Stimulated activated CD8-positive, alpha-beta memory T cell treated with anti-CD3 and anti-CD28 coated beads, Interleukin-15, amount 100 ng/mL, for 48 hours (primary cell): ENCODE data around the gene SKAP2.
"Not testable (repeated sequence)": the region's sequence is repeated elsewhere in the genome, so short reads cannot be mapped to it uniquely, and the experiment has no call there.

Experiments
- DNase-seq, 2 donors: peaks; one replicate each; pipeline ENCODE4 v3.0.0-alpha.2; 2020; ENCODE audit warnings: low read depth in 2 of 2

Gene SKAP2

DNA sequence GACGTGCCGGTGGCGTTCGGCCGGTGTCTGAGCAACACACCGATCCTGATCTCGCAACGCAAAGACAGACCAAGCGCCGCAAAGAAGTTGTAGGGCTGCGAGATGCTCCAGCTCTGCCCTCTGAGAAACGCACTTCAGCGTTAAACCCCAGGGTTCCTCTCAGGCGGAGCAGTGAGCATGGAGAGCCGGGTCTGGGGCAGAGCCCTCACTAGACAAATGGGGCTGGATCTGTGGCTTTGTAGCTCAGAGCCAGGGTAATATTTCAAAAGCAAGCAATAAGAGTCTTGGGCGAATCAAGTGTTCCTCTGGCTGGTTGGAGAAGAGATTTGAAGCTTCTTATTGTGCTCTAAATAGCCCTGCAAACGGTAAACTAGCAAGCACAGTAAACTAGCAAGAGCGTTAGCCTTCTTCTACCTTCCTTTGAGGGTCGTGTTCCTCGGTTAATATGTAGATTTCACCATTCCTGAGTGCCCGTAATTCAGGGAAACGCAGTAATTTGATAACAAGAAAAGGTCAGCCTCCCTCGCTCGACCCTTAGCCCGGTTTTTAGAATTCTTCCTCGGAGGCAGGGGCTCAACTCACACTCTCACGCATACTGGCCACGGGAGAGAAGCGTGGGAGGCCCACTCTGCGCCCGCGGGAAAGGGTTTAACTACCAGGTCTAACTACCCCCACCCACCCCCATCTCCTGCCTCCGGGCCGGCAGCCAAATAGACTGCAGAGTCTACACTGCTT is 6.7 kb downstream of the SKAP2 start:
- DNase-seq = no peak

DNA sequence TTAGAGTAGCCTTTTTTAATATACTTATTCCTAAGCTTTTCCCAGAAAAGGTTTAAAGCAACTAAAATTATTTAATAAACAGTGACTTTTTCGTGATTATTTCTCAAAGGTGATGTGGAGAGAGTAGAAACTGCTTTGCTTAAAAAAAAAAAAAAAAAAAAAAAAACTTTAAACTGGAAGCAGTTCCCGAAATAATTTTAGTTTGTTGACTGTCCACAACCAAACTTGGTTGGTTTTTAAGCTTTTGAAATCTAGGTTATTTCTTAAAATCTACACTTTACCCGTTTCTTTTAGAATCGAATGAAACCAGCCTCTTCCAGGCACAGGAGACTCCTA is 7.3 kb downstream of the SKAP2 start:
- DNase-seq = no peak

DNA sequence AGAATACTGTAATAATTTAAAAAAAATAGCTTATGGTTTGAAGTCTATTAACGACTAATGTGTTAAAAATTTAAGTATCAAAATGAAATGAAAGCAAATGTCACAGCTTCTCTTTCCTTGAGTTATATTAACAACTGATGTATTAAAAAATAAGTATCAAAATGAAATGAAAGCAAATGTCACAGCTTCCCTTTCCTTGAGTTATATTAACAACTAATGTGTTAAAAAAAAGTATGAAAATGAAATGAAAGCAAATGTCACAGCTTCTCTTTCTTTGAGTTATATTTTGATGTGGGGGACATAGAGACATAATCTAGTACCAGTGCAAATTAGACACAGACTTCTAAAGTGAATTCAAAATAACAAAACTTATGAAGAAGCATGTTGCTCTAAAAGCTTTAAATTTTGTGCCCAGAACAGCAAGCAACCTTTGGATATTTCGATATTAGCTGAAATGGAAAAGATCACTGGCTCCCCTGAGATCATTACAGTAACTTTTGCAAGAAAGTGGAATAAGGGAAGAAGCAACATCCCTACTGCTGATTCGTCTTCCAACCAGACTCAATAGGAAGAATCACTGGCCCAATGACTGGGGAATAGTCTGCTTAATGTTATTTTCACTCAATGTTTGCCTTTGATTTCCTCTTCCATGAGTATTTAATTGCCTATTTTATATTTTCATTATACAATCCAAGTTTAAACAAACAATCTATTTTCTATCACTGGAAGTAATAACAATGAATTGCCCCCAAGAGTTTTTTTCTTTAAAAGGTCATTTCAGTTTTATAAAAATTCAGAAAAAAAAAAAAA is 8.0 kb downstream of the SKAP2 start:
- DNase-seq = no peak

DNA sequence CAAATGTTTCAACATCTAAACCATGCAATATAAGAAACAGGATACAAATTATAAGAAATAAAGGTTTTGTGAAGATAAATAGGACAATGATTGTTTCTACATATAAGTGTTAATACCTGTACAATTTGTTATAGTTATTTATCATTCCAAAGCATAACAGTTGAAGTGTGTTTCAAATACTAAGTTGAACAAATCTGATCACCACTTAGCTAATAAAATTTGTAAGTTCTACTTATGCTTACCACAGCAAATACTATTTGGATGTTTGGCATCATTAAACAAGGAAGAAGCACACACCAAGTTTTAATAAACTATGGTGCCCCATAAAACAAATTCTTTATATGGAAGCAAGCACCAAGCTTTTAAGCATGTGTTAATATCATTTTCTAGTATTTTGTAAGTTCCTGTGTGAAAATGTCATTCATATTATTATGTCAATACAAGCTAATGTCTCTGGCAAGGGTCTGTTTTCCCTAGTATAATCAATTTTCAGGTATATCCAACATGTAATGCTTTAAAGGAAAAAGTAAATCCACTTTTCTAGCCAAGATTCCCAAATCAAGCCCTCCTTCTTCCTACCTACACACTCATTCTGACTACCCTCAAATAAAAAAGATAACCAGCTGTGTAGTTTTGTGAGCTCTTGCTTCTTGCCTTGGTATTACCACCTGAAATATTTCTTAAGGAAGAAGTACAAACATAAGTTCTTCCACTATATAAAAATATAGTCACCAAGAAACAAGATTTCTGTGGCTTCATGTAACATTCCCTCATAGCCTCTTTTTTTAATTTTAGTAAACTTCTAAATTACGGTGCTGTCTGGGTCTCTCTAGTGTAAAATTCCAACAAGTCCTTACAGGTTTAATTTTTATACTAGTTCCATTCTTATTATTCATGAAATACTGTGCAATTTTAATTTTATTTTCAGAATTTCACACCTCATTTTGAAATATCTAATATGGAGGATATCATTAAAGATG is 9.2 kb downstream of the SKAP2 start:
- DNase-seq = no peak

DNA sequence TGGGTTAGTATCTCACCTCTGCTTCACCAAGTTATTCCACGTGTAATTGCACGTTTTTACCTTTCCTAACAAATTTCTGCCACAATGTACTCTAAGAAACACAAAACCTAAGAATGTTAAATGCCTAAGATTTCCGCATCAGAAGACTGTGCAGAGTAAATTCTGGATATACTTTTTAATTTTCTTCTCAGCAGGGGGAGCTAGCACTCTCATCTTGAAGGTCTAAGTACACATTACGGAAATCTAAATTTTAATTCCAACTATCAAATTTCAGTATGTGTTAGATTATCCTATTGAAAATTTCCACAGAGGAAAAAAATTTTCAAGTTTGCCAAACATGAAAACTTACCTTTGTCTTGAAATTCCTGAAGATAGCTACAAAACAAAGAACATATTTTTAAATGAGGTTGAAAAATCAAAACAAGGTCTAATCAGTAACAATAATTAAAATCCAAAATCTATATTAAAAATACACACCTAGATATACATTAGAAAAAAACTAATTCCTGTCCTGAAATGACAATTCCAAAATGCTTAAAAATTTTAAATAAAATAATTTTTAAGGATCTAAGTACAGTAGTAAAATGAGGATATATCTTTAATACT is 10.5 kb downstream of the SKAP2 start:
- no peak for DNase-seq

DNA sequence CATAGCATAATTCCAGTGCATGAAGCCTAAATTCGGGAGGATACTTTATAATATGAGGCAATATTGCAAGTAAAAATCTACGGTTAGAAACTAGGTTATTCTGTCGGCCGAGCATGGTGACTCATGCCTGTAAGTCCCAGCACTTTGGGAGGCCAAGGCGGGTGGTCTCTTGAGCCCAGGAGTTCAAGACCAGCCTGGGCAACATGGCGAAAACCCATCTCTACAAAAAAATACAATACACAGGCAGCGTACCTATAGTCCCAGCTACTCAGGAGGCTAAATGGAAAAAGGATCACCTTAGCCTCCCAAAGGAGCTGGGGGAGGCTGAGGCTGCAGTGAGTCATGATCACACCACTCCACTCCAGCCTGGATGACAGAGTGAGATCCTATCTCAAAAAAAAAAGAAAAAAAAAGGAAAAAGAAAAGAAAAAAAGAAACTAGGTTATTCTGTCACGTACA is 14.2 kb downstream of the SKAP2 start:
- DNase-seq = no peak

DNA sequence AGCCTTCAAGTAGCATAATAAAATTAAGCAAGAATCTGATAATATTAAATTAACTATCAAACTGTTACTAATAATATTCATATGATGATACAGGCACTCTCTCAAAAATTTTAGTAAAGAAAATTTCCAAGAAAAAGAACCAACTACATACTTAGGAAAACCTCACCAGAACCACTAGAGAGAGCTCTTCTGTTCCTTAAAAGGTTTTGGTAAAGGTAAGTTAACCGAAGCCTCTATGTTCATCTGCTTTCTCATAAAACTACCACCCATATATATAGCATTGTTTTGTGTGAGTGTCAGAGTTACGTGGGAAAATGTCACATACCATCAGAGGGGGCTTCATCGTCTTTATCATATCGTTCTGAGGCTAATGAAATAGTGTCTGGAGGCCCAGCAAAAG is 20.7 kb downstream of the SKAP2 start:
- no peak for DNase-seq

DNA sequence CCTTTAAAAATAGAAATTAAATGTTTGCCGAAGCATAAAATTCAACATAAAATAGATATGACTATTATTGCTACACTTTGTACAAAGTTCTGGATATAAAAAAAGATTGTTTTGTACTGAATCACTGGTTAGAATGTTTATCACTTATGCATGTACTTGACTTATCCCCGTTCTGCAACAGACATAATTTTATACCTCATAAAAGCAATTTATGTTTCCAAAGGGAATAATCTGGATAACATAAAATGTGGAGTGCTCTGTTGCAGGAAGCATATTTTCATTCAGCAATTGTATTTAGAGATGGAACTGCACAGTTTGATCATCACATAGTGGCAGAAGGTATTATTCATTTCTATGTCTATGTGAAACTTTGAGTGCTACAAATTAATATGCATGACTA is 21.5 kb downstream of the SKAP2 start:
- no peak for DNase-seq

DNA sequence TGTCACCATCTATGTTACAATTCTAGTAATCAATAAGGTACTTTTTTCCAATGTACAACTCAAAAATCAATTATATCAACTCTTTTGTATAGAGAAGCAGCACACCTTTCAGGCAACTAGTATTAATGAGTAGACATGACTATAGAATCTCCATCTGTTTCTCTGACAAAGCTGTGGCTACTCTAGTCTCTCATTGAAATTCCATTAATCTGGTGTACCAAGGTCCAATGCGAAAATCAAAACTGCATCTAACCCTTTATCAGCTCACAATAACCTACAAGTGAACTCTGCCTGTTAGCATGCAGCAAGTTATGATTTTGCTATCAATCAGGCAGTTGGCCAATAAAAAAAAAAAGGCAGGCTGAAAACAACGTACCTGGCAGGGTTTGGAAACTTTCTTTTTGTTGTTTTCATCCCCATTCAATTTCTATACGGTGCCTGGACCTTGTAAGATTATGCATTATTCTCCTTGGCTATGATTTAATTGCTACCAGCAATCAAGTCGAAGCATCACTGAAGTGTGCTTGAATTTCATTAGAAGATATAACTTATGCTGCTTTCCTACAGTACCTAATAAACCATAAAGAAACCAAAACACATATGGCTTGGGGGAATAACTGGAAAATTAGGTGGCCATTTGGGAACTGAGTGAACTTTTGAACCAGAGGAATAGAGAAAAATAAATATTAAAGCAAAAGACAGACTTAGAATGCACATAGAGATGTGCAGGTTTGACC is 23.2 kb downstream of the SKAP2 start:
- no peak for DNase-seq

DNA sequence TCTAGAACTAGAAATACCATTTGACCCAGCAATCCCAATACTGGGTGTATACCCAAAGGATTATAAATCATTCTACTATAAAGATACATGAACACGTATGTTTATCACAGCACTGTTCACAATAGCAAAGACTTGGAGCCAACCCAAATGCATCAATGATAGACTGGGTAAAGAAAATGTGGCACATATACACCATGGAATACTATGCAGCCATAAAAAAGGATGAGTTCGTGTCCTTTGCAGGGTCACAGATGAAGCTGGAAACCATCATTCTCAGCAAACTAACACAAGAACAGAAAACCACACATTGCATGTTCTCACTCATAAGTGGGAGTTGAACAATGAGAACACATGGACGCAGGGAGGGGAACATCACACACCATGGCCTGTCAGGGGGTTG is 27.6 kb downstream of the SKAP2 start:
- DNase-seq = not testable (repeated sequence)

DNA sequence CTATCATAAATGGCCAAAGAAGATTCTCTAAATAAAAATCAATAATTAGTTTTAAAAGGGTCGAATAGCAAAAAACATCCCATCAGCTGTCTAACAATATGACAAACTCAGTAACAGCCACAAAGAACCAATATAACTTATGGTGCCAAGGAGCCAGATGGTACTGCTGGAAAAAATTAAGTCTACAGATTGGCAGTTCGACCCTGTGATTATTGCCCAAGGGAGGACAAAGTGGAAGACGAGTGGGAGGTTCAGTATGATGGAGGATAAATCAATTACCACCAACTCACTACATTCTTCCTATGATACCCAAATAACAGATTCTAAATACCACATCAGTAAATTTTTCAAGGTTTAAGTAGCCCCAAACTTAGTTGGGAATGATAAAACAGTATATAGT is 49.0 kb downstream of the SKAP2 start:
- DNase-seq = no peak

DNA sequence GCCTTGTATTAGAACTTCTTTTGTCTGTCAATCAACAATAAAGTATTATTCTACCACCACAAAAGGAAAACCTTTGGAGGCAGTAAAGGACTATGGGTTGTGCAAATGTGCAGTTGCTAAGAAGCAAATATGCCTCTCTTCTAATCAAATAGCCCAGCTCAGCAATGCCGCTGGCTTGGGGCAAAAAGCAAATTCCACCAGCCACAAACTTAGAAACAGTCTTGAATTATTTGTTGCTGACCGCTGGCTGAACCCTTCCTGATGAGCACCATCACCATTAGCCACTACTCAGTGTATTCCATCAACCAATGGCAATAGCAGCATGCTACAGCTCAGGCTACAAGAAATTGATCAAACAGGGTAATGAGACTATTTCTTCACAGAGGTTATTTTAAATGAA is 51.0 kb downstream of the SKAP2 start:
- no peak for DNase-seq

DNA sequence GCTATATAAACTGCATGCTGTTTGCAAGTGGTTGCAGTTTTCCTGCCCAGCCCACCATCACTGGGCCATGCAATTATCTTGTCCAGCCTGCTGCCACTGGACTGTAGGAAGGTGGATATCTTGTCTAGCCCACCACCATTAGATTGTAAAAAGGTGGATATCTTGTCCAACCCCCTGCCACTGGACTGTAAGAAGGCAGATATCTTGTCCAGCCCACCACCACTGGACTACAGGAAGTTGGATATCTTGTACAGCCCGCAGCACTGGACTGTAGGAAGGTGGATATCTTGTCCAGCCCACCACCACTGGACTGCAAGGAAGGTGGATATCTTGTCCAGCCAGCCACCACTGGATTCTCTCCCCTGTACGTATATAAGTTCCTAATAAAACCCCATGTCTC is 69.8 kb downstream of the SKAP2 start:
- no peak for DNase-seq

DNA sequence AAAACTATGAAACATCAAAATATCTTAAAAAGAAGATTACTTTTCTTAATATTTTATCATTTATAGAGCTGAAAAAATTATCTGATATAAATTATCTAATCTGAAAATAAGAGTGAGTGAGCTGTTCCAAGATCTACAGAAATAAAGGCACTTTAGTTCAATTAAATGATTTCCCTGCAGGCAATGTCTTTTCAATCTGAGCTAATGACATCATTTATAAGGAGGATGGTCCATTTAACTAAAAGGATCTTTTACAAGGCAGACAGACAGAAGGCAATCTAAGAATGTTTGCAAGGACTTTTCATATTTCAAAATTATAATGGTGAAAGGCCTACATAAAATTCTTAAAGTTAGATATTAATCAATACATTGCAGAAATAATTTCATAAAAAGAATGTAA is 71.8 kb downstream of the SKAP2 start:
- DNase-seq = no peak

DNA sequence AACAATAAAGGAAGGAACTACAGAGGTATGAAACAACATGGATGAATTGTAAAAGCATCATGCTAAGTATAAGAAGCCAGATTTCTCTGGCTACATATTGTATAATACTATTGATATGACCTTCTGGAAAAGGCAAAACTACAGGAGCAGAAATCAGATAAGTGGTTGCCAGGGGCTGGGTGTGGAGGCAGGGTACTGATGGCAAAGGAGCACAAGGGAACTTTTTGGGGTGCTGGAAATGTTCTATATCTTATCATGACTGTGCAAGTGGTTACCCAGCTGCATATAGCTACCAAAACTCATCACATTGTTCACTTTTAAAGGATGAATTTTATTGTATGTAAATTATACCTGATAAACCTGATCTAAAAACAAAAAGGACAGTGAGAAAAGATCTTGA is 72.4 kb downstream of the SKAP2 start:
- no peak for DNase-seq

DNA sequence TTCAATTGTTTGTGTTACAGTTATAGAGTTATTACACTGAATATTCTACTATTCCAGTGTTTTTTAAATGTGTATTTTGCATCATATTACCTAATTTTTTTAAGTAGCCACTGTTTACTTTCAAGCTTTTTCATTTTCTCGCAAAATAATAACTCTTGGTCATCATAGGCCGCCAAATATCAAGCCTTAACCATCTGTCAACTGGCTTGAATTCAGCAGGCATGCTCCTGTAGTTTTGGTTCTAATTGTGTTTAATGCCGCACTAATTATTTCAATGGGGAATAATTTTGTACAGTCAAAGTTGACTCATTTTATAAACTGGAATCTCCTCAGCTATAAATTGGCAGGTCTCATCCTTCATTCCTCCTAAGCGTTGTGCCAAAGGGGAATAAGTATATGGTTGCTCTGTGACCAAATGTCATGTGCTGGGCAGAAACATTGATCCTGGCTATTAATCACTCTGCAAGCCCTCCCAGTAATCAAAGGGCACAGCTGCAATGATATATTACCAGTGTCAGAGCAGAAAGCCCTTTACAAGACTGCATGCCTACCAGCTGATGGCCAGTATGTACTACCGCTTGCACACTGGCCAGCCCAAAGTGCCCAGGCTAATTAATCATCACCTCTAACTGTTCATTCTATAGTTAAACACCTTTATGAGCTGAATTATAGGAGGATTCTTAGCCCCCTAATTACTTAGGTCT is 74.8 kb downstream of the SKAP2 start:
- no peak for DNase-seq

DNA sequence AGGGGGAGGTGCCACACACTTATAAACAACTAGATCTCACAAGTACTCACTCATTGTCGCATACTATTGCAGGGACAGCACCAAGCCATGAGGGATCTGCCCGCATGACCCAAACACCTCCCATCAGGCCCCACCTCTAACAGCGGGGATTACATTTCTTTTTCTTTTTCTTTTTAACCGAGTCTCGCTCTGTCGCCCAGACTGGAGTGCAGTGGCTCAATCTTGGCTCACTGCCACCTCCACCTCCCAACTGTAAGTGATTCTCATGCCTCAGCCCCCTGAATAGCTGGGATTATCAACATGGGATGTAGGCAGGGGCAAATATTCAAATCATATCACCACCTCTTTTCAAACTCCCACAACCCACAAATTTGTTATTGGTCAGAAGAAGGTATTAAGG is 76.7 kb downstream of the SKAP2 start:
- no peak for DNase-seq

DNA sequence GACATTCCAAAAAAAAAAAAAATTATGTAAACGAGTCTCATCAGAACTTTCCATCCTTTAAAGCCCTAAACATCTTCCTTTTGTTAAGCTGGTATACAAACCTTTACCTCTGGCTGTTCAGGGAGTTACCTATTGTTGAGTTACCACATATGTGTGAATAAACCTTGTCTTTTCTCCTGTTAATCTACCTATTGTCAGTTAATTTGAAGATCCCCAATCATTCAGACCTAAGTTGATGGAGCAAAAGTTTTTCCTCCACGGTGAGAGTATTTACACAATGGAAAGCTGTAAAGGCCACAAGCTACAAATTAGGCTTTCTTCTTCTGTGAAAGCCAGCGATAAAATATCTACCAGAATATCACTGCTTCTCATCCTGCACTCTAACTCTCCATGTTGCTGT is 80.3 kb downstream of the SKAP2 start:
- no peak for DNase-seq

DNA sequence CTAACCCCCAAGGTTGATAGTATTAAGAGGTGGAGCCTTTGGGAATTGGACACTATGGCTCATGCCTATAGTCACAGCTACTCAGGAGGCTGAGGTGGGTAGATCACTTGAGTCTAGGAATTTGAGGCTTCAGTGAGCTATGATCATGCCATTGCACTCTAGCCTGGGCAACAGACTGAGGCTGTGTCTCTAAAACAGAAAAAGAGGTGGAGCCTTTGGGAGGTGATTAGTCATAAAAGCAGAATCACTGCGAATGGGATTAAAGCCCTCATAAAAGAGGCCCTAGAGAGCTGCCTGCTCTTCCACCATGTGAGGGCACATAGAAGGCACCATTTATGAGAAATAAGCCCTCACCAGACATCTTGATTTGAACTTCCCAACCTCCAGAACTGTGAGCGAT is 81.9 kb downstream of the SKAP2 start:
- DNase-seq = no peak

DNA sequence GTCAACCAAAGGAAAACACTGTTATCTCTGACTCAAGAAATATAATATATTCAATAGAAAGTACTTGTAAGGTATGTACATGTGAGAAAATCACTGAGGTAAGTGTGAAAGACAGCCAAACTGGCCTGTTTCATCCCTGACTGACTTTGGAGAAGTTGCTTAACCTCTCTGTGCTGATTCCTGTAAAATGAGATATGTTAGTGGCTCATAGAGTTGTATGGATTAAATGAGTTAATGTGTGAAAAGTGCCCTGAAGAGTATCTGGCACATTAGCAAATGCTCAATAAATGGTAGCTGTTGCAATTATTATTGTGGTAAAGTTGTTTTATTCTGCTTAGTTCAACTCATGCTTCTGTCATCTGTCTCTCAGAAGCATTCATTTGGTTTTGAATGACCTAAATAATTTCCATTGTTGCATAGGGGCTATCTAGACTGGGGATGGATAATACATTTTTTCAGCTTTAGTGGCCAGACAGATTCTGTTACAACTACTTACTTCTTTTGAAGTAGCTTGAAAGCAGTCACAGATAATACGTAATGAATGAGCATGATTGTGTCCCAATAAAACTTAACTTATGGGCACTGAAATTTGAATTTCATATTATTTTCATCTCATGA is 84.3 kb downstream of the SKAP2 start:
- no peak for DNase-seq
